GM23338 (cell line): ENCODE results near the gene GRID2. TPM values are rescaled to one million over a fixed set of nuclear protein-coding genes. Genes with fewer than 3 reads are reported as not detected.

Source experiments
- ATAC-seq: fragments of 200-7000 bp; cut with Tn5 transposase; 3 replicates; pipeline ENCODE4 v1.9.1; 2020
- DNase-seq: peaks from one replicate; pipeline ENCODE4 v3.0.0-alpha.2; 2015; ENCODE audit warnings: low spot score
- H2AFZ ChIP-seq: fragments of 200-600 bp; sonication (generic); 2 replicates; pipeline ENCODE4 v1.8.0; 2016; ENCODE audit warnings: antibody characterized with exemption, mild to moderate bottlenecking, moderate library complexity
- H3F3A ChIP-seq: fragments of 200-600 bp; sonication (generic); replicated peaks from 2 replicates; pipeline ENCODE4 v1.8.0; 2017; ENCODE audit warnings: antibody characterized with exemption, mixed run types, low read depth
- H3K27ac ChIP-seq: fragments of 200-600 bp; sonication (generic); 2 replicates; pipeline ENCODE4 v1.6.1; 2016; ENCODE audit warnings: low read depth
- H3K27me3 ChIP-seq: fragments of 200-600 bp; sonication (generic); 2 replicates; pipeline ENCODE4 v1.8.0; 2016; ENCODE audit warnings: mild to moderate bottlenecking, mixed run types, moderate library complexity; ENCODE audit not compliant: insufficient read depth
- H3K36me3 ChIP-seq: fragments of 200-600 bp; sonication (generic); 2 replicates; pipeline ENCODE4 v1.8.0; 2016; ENCODE audit warnings: mild to moderate bottlenecking; ENCODE audit not compliant: insufficient read depth
- H3K4me1 ChIP-seq: fragments of 200-600 bp; sonication (generic); 2 replicates; pipeline ENCODE4 v1.8.0; 2016; ENCODE audit warnings: mild to moderate bottlenecking, moderate library complexity; ENCODE audit not compliant: insufficient read depth
- H3K4me2 ChIP-seq: fragments of 200-600 bp; sonication (generic); 2 replicates; pipeline ENCODE4 v1.7.1; 2017; ENCODE audit warnings: mixed run types
- H3K4me3 ChIP-seq: fragments of 200-600 bp; sonication (generic); 2 replicates; pipeline ENCODE4 v1.6.1; 2016; ENCODE audit warnings: mixed run types
- H3K79me2 ChIP-seq: fragments of 200-600 bp; sonication (generic); replicated peaks from 2 replicates; pipeline ENCODE4 v1.8.0; 2017; ENCODE audit warnings: mild to moderate bottlenecking; ENCODE audit not compliant: insufficient read depth
- H3K9me2 ChIP-seq: fragments of 200-600 bp; sonication (generic); 2 replicates; pipeline ENCODE4 v1.8.0; 2017; ENCODE audit not compliant: insufficient read depth
- H4K20me1 ChIP-seq: fragments of 200-600 bp; sonication (generic); replicated peaks from 2 replicates; pipeline ENCODE4 v1.8.0; 2017; ENCODE audit warnings: mild to moderate bottlenecking; ENCODE audit not compliant: insufficient read depth
- H3K27ac Mint-ChIP-seq: 2 replicates; pipeline ENCODE4 v1.8.0; 2020; ENCODE audit warnings: inconsistent platforms, mild to moderate bottlenecking, moderate library complexity, mixed read lengths
- H3K27me3 Mint-ChIP-seq: 3 replicates; pipeline ENCODE4 v1.8.0; 2022; ENCODE audit warnings: low read depth, mild to moderate bottlenecking, moderate library complexity, mixed read lengths, inconsistent platforms; ENCODE audit not compliant: insufficient read depth, poor library complexity
- H3K36me3 Mint-ChIP-seq: 3 replicates; pipeline ENCODE4 v1.8.0; 2021; ENCODE audit warnings: low read depth, mild to moderate bottlenecking, inconsistent platforms, moderate library complexity, mixed read lengths
- H3K4me1 Mint-ChIP-seq: 3 replicates; pipeline ENCODE4 v1.8.0; 2020; ENCODE audit warnings: mild to moderate bottlenecking, inconsistent platforms, mixed read lengths
- H3K4me3 Mint-ChIP-seq: 3 replicates; pipeline ENCODE4 v1.8.0; 2021; ENCODE audit warnings: moderate library complexity, mild to moderate bottlenecking, inconsistent platforms, mixed read lengths
- H3K9me3 Mint-ChIP-seq: 3 replicates; pipeline ENCODE4 v1.8.0; 2020; ENCODE audit warnings: moderate library complexity, mild to moderate bottlenecking, inconsistent platforms, mixed read lengths
- CREB1 ChIP-seq: fragments of 250-450 bp; sonication (Bioruptor Pico); IDR thresholded peaks from 2 replicates; pipeline ENCODE4 v1.5.0; 2020; ENCODE audit warnings: low read depth, mild to moderate bottlenecking, moderate library complexity
- JUNB ChIP-seq: IDR thresholded peaks from one replicate; pipeline ENCODE4 v1.6.1; 2016; ENCODE audit warnings: antibody characterized with exemption; ENCODE audit not compliant: unreplicated experiment
- POLR2AphosphoS5 ChIP-seq: IDR thresholded peaks from 2 replicates; pipeline ENCODE4 v1.6.1; 2016; ENCODE audit warnings: antibody characterized with exemption, low read depth
- ZNF114 ChIP-seq: fragments of 250-450 bp; sonication (Bioruptor Pico); IDR thresholded peaks from 2 replicates; pipeline ENCODE4 v1.5.0; 2020; ENCODE audit warnings: mild to moderate bottlenecking, moderate library complexity
- ZNF331 ChIP-seq: fragments of 250-450 bp; sonication (Bioruptor Pico); IDR thresholded peaks from 2 replicates; pipeline ENCODE4 v1.5.0; 2020; ENCODE audit warnings: low read depth, mild to moderate bottlenecking, moderate library complexity
- ZNF462 ChIP-seq: fragments of 250-450 bp; sonication (Bioruptor Pico); IDR thresholded peaks from 2 replicates; pipeline ENCODE4 v1.5.0; 2020; ENCODE audit warnings: mild to moderate bottlenecking, moderate library complexity
- polyA plus RNA-seq: library from polyadenylated mRNA; unstranded; fragments of >200 nt; fragmentation: Nextera tagmentation; extraction: Ambion mirVana; gene quantifications from 2 replicates; pipeline ENCODE4 v1.2.1, GENCODE V29; 2016
- total RNA-seq: library from RNA; depleted of rRNA; stranded (reverse); fragments of >200 nt; shearing (Covaris generic); gene quantifications from 2 replicates; pipeline ENCODE4 v1.2.3, GENCODE V29; 2014
- TF ChIP-seq, protein P1 (sequence below): IDR thresholded peaks from one replicate; pipeline ENCODE4 v1.6.1; 2018; ENCODE audit warnings: antibody characterized with exemption; ENCODE audit not compliant: unreplicated experiment
- TF ChIP-seq, protein P2 (sequence below): IDR thresholded peaks from 2 replicates; pipeline ENCODE4 v1.6.1; 2016; ENCODE audit warnings: antibody characterized with exemption

GRID2 gene
- total and polyA plus RNA-seq, 2 experiments from 2014 or later, result 19.9 to 65.4 TPM

DNA sequence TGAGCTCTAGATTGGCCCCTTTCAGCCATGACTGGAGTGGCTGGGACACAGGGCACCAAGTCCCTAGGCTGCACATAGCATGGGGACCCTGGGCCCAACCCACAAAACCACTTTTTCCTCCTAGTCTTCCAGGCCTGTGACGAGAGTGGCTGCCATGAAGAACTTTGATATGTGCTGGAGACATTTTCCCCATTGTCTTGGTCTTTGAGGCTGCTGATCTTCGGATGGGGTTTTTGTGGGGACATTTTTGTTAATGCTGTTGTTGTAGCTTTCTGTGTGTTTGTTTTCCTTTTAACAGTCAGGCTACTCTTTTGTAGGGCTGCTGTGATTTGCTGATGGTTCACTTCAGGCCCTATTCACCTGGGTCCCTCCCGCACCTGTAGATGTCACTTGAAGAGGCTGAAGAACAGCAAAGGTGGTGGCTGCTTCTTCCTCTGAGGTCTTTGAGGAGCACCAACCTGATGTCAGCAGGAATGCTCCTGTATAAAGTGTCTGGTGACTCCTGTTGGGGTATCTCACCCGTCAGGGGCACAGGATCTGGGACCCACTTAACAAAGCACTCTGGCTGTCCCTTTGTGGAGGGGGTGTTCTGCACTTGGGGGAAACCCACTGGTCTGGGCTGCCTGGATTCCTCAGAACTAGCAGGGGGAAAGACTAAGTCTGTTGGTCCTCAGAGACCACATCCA, 49.6 kb upstream of the GRID2 start:
- H3K36me3 ChIP-seq, result peaks cover 20% of the 10 kb centered on the region
- no peak for TF ChIP-seq CREB1 (CRISPR knock-in tag)
- peak; percentile 4; the same call in 1 of the 2 replicates for TF ChIP-seq ZNF114 (CRISPR knock-in tag)
- Mint-ChIP-seq H3K9me3 (peaks cover 99% of the 10 kb centered on the region), H3K36me3 (peaks cover 95% of the 10 kb centered on the region), H3K27ac (no peak overlapping the region), H3K4me1 (no peaks in the 10 kb centered on the region; the same call in 2 of the 3 replicates), H3K4me3 (no peak overlapping the region), H3K27me3 (peaks cover 83% of the 10 kb centered on the region)
- DNase-seq (no peak), ATAC-seq (peak; percentile 0; the same call in 2 of the 3 replicates)
- no peak overlapping the region for H2AFZ ChIP-seq
- H3K79me2 ChIP-seq, result no peaks in the 10 kb centered on the region
- no peaks in the 10 kb centered on the region for H3K4me1 ChIP-seq
- H3K4me2 ChIP-seq, result no peak overlapping the region
- H3K9me2 ChIP-seq, result no peaks in the 10 kb centered on the region
- peaks cover 61% of the 10 kb centered on the region for H3F3A ChIP-seq
- peaks cover 16% of the 10 kb centered on the region; the same call in 1 of the 2 replicates for H3K27me3 ChIP-seq
- no peaks in the 10 kb centered on the region for H4K20me1 ChIP-seq
- no peak overlapping the region for H3K4me3 ChIP-seq
- no peak overlapping the region for H3K27ac ChIP-seq

GRCh38 chr4:92254767-92255442, 48.9 kb upstream of the GRID2 start:
- peak; percentile 72 for DNase-seq
- peaks cover 65% of the 10 kb centered on the region for H3F3A ChIP-seq
- TF ChIP-seq JUNB, result peak; percentile 42
- no peak for TF ChIP-seq CREB1 (CRISPR knock-in tag)
- TF ChIP-seq ZNF462 (CRISPR knock-in tag), result no peak
- TF ChIP-seq, protein P1, sequence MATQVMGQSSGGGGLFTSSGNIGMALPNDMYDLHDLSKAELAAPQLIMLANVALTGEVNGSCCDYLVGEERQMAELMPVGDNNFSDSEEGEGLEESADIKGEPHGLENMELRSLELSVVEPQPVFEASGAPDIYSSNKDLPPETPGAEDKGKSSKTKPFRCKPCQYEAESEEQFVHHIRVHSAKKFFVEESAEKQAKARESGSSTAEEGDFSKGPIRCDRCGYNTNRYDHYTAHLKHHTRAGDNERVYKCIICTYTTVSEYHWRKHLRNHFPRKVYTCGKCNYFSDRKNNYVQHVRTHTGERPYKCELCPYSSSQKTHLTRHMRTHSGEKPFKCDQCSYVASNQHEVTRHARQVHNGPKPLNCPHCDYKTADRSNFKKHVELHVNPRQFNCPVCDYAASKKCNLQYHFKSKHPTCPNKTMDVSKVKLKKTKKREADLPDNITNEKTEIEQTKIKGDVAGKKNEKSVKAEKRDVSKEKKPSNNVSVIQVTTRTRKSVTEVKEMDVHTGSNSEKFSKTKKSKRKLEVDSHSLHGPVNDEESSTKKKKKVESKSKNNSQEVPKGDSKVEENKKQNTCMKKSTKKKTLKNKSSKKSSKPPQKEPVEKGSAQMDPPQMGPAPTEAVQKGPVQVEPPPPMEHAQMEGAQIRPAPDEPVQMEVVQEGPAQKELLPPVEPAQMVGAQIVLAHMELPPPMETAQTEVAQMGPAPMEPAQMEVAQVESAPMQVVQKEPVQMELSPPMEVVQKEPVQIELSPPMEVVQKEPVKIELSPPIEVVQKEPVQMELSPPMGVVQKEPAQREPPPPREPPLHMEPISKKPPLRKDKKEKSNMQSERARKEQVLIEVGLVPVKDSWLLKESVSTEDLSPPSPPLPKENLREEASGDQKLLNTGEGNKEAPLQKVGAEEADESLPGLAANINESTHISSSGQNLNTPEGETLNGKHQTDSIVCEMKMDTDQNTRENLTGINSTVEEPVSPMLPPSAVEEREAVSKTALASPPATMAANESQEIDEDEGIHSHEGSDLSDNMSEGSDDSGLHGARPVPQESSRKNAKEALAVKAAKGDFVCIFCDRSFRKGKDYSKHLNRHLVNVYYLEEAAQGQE, result peak; percentile 23
- TF ChIP-seq, protein P2, sequence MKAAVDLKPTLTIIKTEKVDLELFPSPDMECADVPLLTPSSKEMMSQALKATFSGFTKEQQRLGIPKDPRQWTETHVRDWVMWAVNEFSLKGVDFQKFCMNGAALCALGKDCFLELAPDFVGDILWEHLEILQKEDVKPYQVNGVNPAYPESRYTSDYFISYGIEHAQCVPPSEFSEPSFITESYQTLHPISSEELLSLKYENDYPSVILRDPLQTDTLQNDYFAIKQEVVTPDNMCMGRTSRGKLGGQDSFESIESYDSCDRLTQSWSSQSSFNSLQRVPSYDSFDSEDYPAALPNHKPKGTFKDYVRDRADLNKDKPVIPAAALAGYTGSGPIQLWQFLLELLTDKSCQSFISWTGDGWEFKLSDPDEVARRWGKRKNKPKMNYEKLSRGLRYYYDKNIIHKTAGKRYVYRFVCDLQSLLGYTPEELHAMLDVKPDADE, result peak; percentile 35
- TF ChIP-seq POLR2AphosphoS5, result peak; percentile 82
- no peak; the same call in 1 of the 2 replicates for TF ChIP-seq ZNF331 (CRISPR knock-in tag)
- 0 out of 2 replicates have a peak, but pooled peaks have one; percentile 8 for TF ChIP-seq ZNF114 (CRISPR knock-in tag)
- H3K9me2 ChIP-seq, result no peaks in the 10 kb centered on the region
- Mint-ChIP-seq H3K9me3 (peaks cover 100% of the 10 kb centered on the region), H3K27ac (no peak overlapping the region; the same call in 1 of the 2 replicates), H3K36me3 (peaks cover 97% of the 10 kb centered on the region), H3K27me3 (peaks cover 91% of the 10 kb centered on the region), H3K4me3 (0 out of 3 replicates have a peak overlapping the region, but pooled peaks have one; percentile 38), H3K4me1 (no peaks in the 10 kb centered on the region; the same call in 2 of the 3 replicates)
- no peak overlapping the region for H3K4me3 ChIP-seq
- no peak overlapping the region for H3K4me2 ChIP-seq
- H4K20me1 ChIP-seq, result no peaks in the 10 kb centered on the region; the same call in 1 of the 2 replicates
- ATAC-seq, result peak; percentile 22
- no peak overlapping the region for H2AFZ ChIP-seq
- H3K4me1 ChIP-seq, result no peaks in the 10 kb centered on the region
- H3K36me3 ChIP-seq, result peaks cover 28% of the 10 kb centered on the region
- no peaks in the 10 kb centered on the region for H3K79me2 ChIP-seq
- no peak overlapping the region; the same call in 1 of the 2 replicates for H3K27ac ChIP-seq
- H3K27me3 ChIP-seq, result peaks cover 13% of the 10 kb centered on the region; the same call in 1 of the 2 replicates
